ENCODE results near the gene CELA2B.

CELA2B gene

DNA sequence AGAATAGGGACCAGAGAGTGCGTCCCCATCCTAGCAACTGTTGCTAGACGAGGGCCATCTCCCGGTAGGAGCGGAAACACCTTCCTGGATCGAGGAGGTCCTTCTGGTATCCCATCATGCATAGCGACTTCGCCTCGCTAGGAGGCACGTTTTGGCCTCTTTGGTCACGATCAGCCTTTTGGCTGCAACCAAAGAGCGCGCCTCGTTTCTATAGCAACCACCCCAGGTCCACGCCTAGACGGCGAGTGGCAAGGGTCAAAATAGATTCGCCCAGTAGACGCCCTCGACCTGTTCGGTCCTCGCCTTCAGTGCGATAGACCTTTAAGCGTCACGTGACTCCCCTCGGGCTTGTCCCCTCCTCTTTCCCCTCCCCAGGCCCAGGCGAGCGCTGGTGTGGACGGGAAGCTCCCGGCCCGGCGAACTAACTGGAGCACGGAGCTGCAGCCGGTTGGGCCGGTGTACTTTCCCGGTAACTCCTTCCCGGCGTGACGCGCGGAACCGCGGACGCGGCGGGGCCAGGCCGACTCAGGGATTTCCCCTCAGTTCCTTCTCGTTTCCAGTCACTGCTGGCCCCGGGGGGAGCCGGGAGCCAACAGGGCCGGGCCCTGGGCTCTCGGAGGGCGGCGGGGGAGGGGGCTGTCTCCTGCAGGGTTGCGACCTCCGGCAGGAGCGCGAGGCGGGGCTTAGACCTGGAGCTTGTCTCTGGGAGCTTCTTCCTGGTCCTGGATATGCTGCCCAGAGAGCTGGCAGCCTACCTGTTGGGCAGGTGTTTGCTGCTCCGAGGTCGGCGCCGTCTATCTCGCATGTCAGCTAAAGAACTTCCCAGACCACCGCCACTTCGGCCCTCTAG is 50.8 kb downstream of the CELA2B start, which contains the start of gene DNAJC16:
DNAJC16 (plus strand) TSS at position 359 of the 850 bp plus-strand sequence. CDS start 2,258 bp downstream, outside the sequence.
- DNase-seq: peak; percentile 100

DNA sequence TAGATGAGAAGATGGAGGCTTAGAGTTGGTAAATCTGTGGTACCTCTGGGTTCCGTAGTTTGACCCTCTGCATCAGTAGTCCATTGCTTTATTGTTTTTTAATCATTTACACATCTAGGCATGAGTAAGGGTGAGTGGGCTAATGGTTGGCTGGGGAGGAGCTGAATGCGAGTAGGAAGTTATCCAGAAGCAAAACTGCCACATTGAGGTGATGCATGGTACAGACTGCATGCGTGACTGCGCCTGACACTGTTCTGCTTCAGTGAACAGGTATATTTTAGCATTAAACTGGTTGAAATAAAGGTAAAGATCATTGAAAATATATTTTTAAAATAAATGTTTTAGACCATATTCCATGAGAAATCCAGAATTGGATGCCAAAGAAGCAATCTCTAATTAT is 55.1 kb downstream of the CELA2B start:
- no peak for DNase-seq

DNA sequence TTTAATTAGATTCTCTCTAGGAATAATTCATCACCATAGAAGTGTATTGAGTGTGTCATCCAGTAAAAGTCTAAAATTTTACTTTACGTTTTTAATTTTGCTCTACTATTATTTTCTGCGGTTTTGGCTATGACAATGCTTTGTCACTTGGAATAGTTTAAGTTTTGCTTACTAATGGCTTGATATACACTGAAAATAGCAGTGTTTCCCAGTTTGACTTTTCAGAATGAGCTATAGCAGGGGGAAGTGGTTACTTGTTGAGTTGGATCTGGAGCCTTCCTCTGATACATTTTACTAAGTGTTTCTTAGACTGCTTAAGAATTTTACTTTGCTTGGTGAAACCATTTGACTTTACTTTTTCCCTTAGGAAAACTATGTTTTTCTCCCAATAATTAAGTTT is 55.8 kb downstream of the CELA2B start:
- DNase-seq: no peak

DNA sequence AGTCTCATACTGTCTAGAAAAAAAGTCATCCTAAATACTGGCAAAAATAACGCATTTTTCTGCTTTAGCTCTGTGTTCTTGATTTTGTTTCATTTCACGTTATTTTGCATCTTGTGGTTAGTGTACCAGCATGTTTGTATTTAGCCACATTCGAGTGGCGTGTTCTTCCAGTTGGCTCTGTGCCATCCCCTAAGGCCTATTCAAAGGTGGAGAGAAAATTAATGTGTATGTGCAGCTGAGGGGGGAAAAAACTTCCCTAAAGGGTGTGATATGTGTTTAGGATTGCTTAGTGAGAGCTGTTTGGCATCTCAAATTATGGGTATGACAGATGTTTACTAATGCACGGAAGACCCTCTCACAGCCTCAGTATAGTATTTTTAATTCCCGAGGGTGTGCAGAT is 62.9 kb downstream of the CELA2B start:
- no peak for DNase-seq

DNA sequence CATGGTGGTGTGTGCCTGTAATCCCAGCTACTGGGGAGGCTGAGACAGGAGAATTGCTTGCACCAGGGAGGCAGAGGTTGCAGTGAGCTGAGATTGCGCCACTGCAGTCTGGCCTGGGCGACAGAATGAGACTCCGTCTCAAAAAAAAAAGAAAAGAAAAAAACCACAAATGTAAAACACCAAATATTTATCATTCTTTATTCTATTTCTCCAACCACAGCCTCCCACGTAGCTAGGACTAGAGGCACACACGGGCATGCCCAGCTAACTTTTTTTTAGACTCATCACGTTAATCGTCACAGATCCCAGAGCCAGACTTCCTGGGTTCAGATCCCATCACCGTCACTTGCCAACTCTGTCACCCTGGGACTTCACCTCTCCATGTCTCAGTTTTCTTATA is 64.3 kb downstream of the CELA2B start:
- DNase-seq: no peak
